Embryonic facial prominence (tissue), 1 donor: ENCODE results near the gene RHBG.

Source experiments
- DNase-seq: peaks from one replicate; pipeline ENCODE4 v3.0.0-alpha.2; 2016; ENCODE audit errors: extremely low spot score

The RHBG gene

GRCh38 chr1:156424806-156425432, 55.9 kb downstream of the RHBG start:
- DNase-seq, result no peak

- DNase-seq, result no peak
Observed at GRCh38 chr1:156425943-156426342, 56.9 kb downstream of the RHBG start.

- no peak for DNase-seq
Observed at GRCh38 chr1:156427957-156428356, 58.9 kb downstream of the RHBG start.

- no peak for DNase-seq
Observed at GRCh38 chr1:156428746-156429288, 59.8 kb downstream of the RHBG start.

- DNase-seq, result no peak
Observed at GRCh38 chr1:156429313-156430060, 60.5 kb downstream of the RHBG start.

GRCh38 chr1:156430303-156430702, 61.3 kb downstream of the RHBG start:
- no peak for DNase-seq

GRCh38 chr1:156430866-156431265, 61.9 kb downstream of the RHBG start:
- DNase-seq, result no peak

GRCh38 chr1:156431366-156431765, 62.4 kb downstream of the RHBG start:
- no peak for DNase-seq

- no peak for DNase-seq
Observed at GRCh38 chr1:156431769-156432668, 63.0 kb downstream of the RHBG start.

- no peak for DNase-seq
Observed at GRCh38 chr1:156432669-156433018, 63.6 kb downstream of the RHBG start.

GRCh38 chr1:156433032-156433431, 64.0 kb downstream of the RHBG start:
- DNase-seq, result no peak

GRCh38 chr1:156433602-156434001, 64.6 kb downstream of the RHBG start:
- DNase-seq, result no peak
